ENCODE measurements around the gene CPA2.

The CPA2 gene

GRCh38 chr7:130276796-130277762 is 10.4 kb downstream of the CPA2 start:
- H3K9ac ChIP-seq (ENCODE audit: insufficient read length, low read depth): no peak overlapping the region
- no peaks in the 10 kb centered on the region for H3K9me3 ChIP-seq (ENCODE audit: insufficient read depth, low read length)
- peaks cover 7% of the 10 kb centered on the region for H3K4me1 ChIP-seq (ENCODE audit: insufficient read depth, insufficient read length)
- no peaks in the 10 kb centered on the region for H3K36me3 ChIP-seq (ENCODE audit: insufficient read depth, insufficient read length, low read length)
- no peaks in the 10 kb centered on the region for H3K27me3 ChIP-seq (ENCODE audit: insufficient read depth, insufficient read length)
- no peak for TF ChIP-seq SUZ12 (IDR thresholded peaks at IDR 0.05; ENCODE audit: extremely low read depth, insufficient read depth, insufficient read length)
- TF ChIP-seq ZNF274 (IDR thresholded peaks at IDR 0.05; ENCODE audit: low read depth, low read length): no peak
- no peak for TF ChIP-seq YY1 (IDR thresholded peaks at IDR 0.05; ENCODE audit: insufficient read depth, insufficient read length)
- no peak overlapping the region for H3K4me3 ChIP-seq (ENCODE audit: insufficient read length, low read depth)
- DNase-seq (ENCODE audit: low read depth, low spot score): no peak

GRCh38 chr7:130277763-130278643 is 11.3 kb downstream of the CPA2 start:
- peaks cover 2% of the 10 kb centered on the region for H3K4me1 ChIP-seq (ENCODE audit: insufficient read depth, insufficient read length)
- H3K27me3 ChIP-seq (ENCODE audit: insufficient read depth, insufficient read length): no peaks in the 10 kb centered on the region
- no peaks in the 10 kb centered on the region for H3K9me3 ChIP-seq (ENCODE audit: insufficient read depth, low read length)
- TF ChIP-seq ZNF274 (IDR thresholded peaks at IDR 0.05; ENCODE audit: low read depth, low read length): no peak
- no peak for TF ChIP-seq SUZ12 (IDR thresholded peaks at IDR 0.05; ENCODE audit: extremely low read depth, insufficient read depth, insufficient read length)
- no peak for TF ChIP-seq YY1 (IDR thresholded peaks at IDR 0.05; ENCODE audit: insufficient read depth, insufficient read length)
- H3K9ac ChIP-seq (ENCODE audit: insufficient read length, low read depth): no peak overlapping the region
- peak; percentile 70 for DNase-seq (ENCODE audit: low read depth, low spot score)
- no peaks in the 10 kb centered on the region for H3K36me3 ChIP-seq (ENCODE audit: insufficient read depth, insufficient read length, low read length)
- H3K4me3 ChIP-seq (ENCODE audit: insufficient read length, low read depth): no peak overlapping the region

DNA sequence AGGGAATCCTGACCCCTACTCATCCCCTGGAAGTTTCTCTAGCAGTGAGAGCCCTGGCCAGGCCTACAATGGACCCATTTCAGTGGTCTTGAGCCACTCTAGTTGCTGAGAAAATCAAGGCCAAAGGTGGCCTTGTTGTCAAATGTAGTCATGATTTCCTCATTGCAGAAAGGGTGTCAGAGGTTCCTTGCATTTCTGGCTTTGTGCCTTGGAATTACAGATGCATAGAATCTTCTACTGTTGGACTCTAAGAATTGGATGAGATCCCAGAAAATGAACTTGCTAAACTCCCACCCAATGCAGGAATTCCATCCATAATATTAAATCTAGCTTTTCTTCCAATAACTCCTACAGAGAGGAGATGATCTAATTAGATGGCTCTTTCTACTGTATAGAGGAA is 12.2 kb downstream of the CPA2 start:
- DNase-seq (ENCODE audit: low read depth, low spot score): no peak

DNA sequence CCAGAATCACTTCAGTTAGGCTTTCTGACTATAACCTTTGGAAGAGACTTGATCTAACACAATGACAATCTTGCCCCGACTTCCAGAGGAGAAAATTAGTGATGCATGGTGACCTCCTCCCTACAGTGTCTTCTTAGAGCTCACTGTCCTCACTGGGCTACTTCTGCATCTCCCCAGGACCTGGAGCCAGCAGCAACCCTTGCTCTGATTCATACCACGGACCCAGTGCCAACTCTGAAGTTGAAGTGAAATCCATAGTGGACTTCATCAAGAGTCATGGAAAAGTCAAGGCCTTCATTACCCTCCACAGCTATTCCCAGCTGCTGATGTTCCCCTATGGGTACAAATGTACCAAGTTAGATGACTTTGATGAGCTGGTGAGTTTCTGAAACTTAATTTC is 12.6 kb downstream of the CPA2 start:
- no peaks in the 10 kb centered on the region for H3K9me3 ChIP-seq (ENCODE audit: insufficient read depth, low read length)
- no peak for DNase-seq (ENCODE audit: low read depth, low spot score)
- H3K4me1 ChIP-seq (ENCODE audit: insufficient read depth, insufficient read length): peaks cover 2% of the 10 kb centered on the region
- H3K4me3 ChIP-seq (ENCODE audit: insufficient read length, low read depth): no peak overlapping the region
- no peak overlapping the region for H3K9ac ChIP-seq (ENCODE audit: insufficient read length, low read depth)
- H3K27me3 ChIP-seq (ENCODE audit: insufficient read depth, insufficient read length): no peaks in the 10 kb centered on the region
- no peaks in the 10 kb centered on the region for H3K36me3 ChIP-seq (ENCODE audit: insufficient read depth, insufficient read length, low read length)
- TF ChIP-seq SUZ12 (IDR thresholded peaks at IDR 0.05; ENCODE audit: extremely low read depth, insufficient read depth, insufficient read length): no peak
- TF ChIP-seq YY1 (IDR thresholded peaks at IDR 0.05; ENCODE audit: insufficient read depth, insufficient read length): no peak
- TF ChIP-seq ZNF274 (IDR thresholded peaks at IDR 0.05; ENCODE audit: low read depth, low read length): no peak

More for the DNA sequence above, 12.2 kb downstream of the CPA2 start:
- Histone ChIP-seq H3K36me3 (ENCODE audit: insufficient read depth, insufficient read length, low read length) (no peaks in the 10 kb centered on the region), H3K9me3 (ENCODE audit: insufficient read depth, low read length) (no peaks in the 10 kb centered on the region), H3K4me1 (ENCODE audit: insufficient read depth, insufficient read length) (peaks cover 2% of the 10 kb centered on the region), H3K9ac (ENCODE audit: insufficient read length, low read depth) (no peak overlapping the region), H3K4me3 (ENCODE audit: insufficient read length, low read depth) (no peak overlapping the region), H3K27me3 (ENCODE audit: insufficient read depth, insufficient read length) (no peaks in the 10 kb centered on the region)
- TF ChIP-seq ZNF274 (IDR thresholded peaks at IDR 0.05; ENCODE audit: low read depth, low read length) (no peak), SUZ12 (IDR thresholded peaks at IDR 0.05; ENCODE audit: extremely low read depth, insufficient read depth, insufficient read length) (no peak), YY1 (IDR thresholded peaks at IDR 0.05; ENCODE audit: insufficient read depth, insufficient read length) (no peak)

DNA sequence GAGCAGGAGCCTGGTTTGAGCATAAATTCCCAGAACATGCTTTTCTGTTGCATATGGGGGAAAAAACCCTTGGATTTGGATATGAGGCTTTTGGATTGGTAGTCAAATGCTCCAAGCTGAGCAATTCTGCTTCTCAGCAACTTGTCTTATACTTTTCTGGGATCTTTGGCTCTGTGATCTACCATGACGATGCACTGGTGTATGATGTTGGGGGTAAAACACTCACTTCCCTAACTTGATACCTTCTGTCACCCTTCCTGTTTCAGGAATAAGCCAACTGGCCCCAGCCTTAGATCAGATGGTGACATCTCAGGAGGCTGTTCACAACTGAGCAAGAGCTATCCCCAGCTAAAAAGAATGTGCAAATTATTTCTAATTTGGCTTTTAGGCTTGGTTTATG is 13.2 kb downstream of the CPA2 start:
- TF ChIP-seq ZNF274 (IDR thresholded peaks at IDR 0.05; ENCODE audit: low read depth, low read length): no peak
- no peak for TF ChIP-seq SUZ12 (IDR thresholded peaks at IDR 0.05; ENCODE audit: extremely low read depth, insufficient read depth, insufficient read length)
- TF ChIP-seq YY1 (IDR thresholded peaks at IDR 0.05; ENCODE audit: insufficient read depth, insufficient read length): no peak
- Histone ChIP-seq H3K4me1 (ENCODE audit: insufficient read depth, insufficient read length) (peaks cover 2% of the 10 kb centered on the region), H3K9ac (ENCODE audit: insufficient read length, low read depth) (no peak overlapping the region), H3K4me3 (ENCODE audit: insufficient read length, low read depth) (no peak overlapping the region), H3K27me3 (ENCODE audit: insufficient read depth, insufficient read length) (no peaks in the 10 kb centered on the region), H3K36me3 (ENCODE audit: insufficient read depth, insufficient read length, low read length) (no peaks in the 10 kb centered on the region), H3K9me3 (ENCODE audit: insufficient read depth, low read length) (no peaks in the 10 kb centered on the region)
- no peak for DNase-seq (ENCODE audit: low read depth, low spot score)

- no peaks in the 10 kb centered on the region for H3K27me3 ChIP-seq (ENCODE audit: insufficient read depth, insufficient read length)
- no peak overlapping the region for H3K9ac ChIP-seq (ENCODE audit: insufficient read length, low read depth)
- TF ChIP-seq SUZ12 (IDR thresholded peaks at IDR 0.05; ENCODE audit: extremely low read depth, insufficient read depth, insufficient read length): no peak
- no peak for TF ChIP-seq YY1 (IDR thresholded peaks at IDR 0.05; ENCODE audit: insufficient read depth, insufficient read length)
- TF ChIP-seq ZNF274 (IDR thresholded peaks at IDR 0.05; ENCODE audit: low read depth, low read length): no peak
- no peak overlapping the region for H3K4me3 ChIP-seq (ENCODE audit: insufficient read length, low read depth)
- no peak for DNase-seq (ENCODE audit: low read depth, low spot score)
- H3K36me3 ChIP-seq (ENCODE audit: insufficient read depth, insufficient read length, low read length): no peaks in the 10 kb centered on the region
- no peaks in the 10 kb centered on the region for H3K9me3 ChIP-seq (ENCODE audit: insufficient read depth, low read length)
- H3K4me1 ChIP-seq (ENCODE audit: insufficient read depth, insufficient read length): no peaks in the 10 kb centered on the region
Measured at GRCh38 chr7:130281260-130281659, 14.6 kb downstream of the CPA2 start.

GRCh38 chr7:130286881-130287280 is 20.2 kb downstream of the CPA2 start:
- no peak overlapping the region for H3K4me3 ChIP-seq (ENCODE audit: insufficient read length, low read depth)
- no peaks in the 10 kb centered on the region for H3K36me3 ChIP-seq (ENCODE audit: insufficient read depth, insufficient read length, low read length)
- H3K9me3 ChIP-seq (ENCODE audit: insufficient read depth, low read length): no peaks in the 10 kb centered on the region
- no peaks in the 10 kb centered on the region for H3K4me1 ChIP-seq (ENCODE audit: insufficient read depth, insufficient read length)
- no peaks in the 10 kb centered on the region for H3K27me3 ChIP-seq (ENCODE audit: insufficient read depth, insufficient read length)
- no peak for DNase-seq (ENCODE audit: low read depth, low spot score)
- TF ChIP-seq ZNF274 (IDR thresholded peaks at IDR 0.05; ENCODE audit: low read depth, low read length): no peak
- no peak for TF ChIP-seq YY1 (IDR thresholded peaks at IDR 0.05; ENCODE audit: insufficient read depth, insufficient read length)
- no peak for TF ChIP-seq SUZ12 (IDR thresholded peaks at IDR 0.05; ENCODE audit: extremely low read depth, insufficient read depth, insufficient read length)
- H3K9ac ChIP-seq (ENCODE audit: insufficient read length, low read depth): no peak overlapping the region
